ENCODE data around the gene SMYD3. TPM values are rescaled to one million over a fixed set of nuclear protein-coding genes. Genes with fewer than 3 reads are reported as not detected.

The SMYD3 gene
- total RNA-seq, 1 experiment from 2014 or later, result 25.5 TPM

- H3K27ac Mint-ChIP-seq, result no peak overlapping the region
- Histone ChIP-seq H2AFZ (ENCODE audit: low read length) (no peak overlapping the region), H3K14ac (ENCODE audit: insufficient read depth, low read length) (no peak overlapping the region), H3K27ac (ENCODE audit: insufficient read length, low read depth, low read length) (no peak overlapping the region), H3K9me3 (ENCODE audit: control insufficient read depth, low read depth, low read length) (no peaks in the 10 kb centered on the region), H3K56ac (ENCODE audit: insufficient read length, low read depth, low read length) (no peak overlapping the region), H2BK15ac (ENCODE audit: low read depth, low read length) (no peak overlapping the region), H3K4me2 (ENCODE audit: insufficient read depth, insufficient read length, low read length) (no peak overlapping the region), H3K27me3 (ENCODE audit: insufficient read depth, low read length) (no peaks in the 10 kb centered on the region), H4K8ac (replicated peaks; ENCODE audit: insufficient read length, low read depth, low read length) (no peak overlapping the region), H3K23me2 (ENCODE audit: insufficient read length, low read depth, low read length, poor library complexity, severe bottlenecking) (no peaks in the 10 kb centered on the region), H2AK5ac (ENCODE audit: insufficient read length, low read length) (no peak overlapping the region), H4K5ac (ENCODE audit: insufficient read length, low read depth, low read length) (no peak overlapping the region), H4K20me1 (ENCODE audit: control insufficient read depth, insufficient read depth, insufficient read length) (no peaks in the 10 kb centered on the region), H3T11ph (ENCODE audit: low read length) (no peak overlapping the region), H4K91ac (ENCODE audit: insufficient read length, low read depth, low read length) (no peak overlapping the region), H3K79me1 (ENCODE audit: insufficient read depth, low read depth, low read length, poor library complexity, severe bottlenecking) (no peaks in the 10 kb centered on the region), H2BK12ac (ENCODE audit: insufficient read length, low read depth, low read length) (no peak overlapping the region), H3K18ac (ENCODE audit: insufficient read length, low read depth, low read length) (no peak overlapping the region), H3K9ac (ENCODE audit: extremely low read depth, insufficient read length, low read length) (no peak overlapping the region), H3K23ac (ENCODE audit: insufficient read length, low read depth, low read length) (no peak overlapping the region), H2BK120ac (ENCODE audit: low read depth, low read length, poor library complexity, severe bottlenecking) (no peak overlapping the region), H2BK20ac (ENCODE audit: low read depth, low read length, poor library complexity, severe bottlenecking) (no peak overlapping the region), H3K79me2 (ENCODE audit: insufficient read depth, low read length) (no peaks in the 10 kb centered on the region), H3K4me1 (ENCODE audit: insufficient read depth, low read length) (no peaks in the 10 kb centered on the region), H3K4ac (ENCODE audit: low read depth, low read length) (no peak overlapping the region), H2BK5ac (ENCODE audit: insufficient read length, low read length) (no peak overlapping the region)
- no peaks in the 10 kb centered on the region for H3K4me1 Mint-ChIP-seq
- DNase-seq, result no peak
- no peak for TF ChIP-seq CTCF (conservative IDR thresholded peaks at IDR 0.05)
- no peaks in the 10 kb centered on the region for H3K9me3 Mint-ChIP-seq
- no CpG with 5 or more reads among the region's 5 CpGs for WGBS (ENCODE audit: extremely low coverage, insufficient read length, low lambda C conversion rate)
- H3K36me3 Mint-ChIP-seq (ENCODE audit: insufficient read depth in 1 of 3, low read depth in 3 of 3), result no peaks in the 10 kb centered on the region
- H3K4me3 Mint-ChIP-seq, result no peak overlapping the region
- no peaks in the 10 kb centered on the region; the same call in 1 of the 2 replicates for H3K27me3 Mint-ChIP-seq (ENCODE audit: low read depth)
Measured at GRCh38 chr1:245798349-245798711, 708.7 kb downstream of the SMYD3 start.

All from H9 (cell line).